K562 (cell line): ENCODE results near the gene SMG9.

Experiments used
- KLF1 ChIP-seq: fragments of 450-650 bp; IDR thresholded peaks from 2 replicates; pipeline ENCODE4 v1.6.1; 2016; ENCODE audit warnings: missing genetic modification characterization, missing compliant biosample characterization
- MIER1 ChIP-seq: fragments of 450-650 bp; IDR thresholded peaks from 2 replicates; pipeline ENCODE4 v1.6.1; 2016; ENCODE audit warnings: antibody characterized with exemption, mild to moderate bottlenecking, low read depth
- MTA3 ChIP-seq: fragments of 450-650 bp; formaldehyde crosslinking; IDR thresholded peaks from 2 replicates; pipeline ENCODE4 v1.6.1; 2017; ENCODE audit warnings: mild to moderate bottlenecking, borderline replicate concordance
- NR3C1 ChIP-seq: sonication (generic); formaldehyde crosslinking; IDR thresholded peaks from 2 replicates; pipeline ENCODE4 v1.8.1; 2022; ENCODE audit warnings: missing genetic modification reagents
- POLR2A ChIP-seq: fragments of 450-650 bp; conservative IDR thresholded peaks from 2 replicates; pipeline ENCODE4 v1.6.1; 2016
- POLR2AphosphoS5 ChIP-seq: IDR thresholded peaks from 2 replicates; pipeline ENCODE4 v1.6.1; 2011; ENCODE audit warnings: mild to moderate bottlenecking, low read depth, low read length, moderate library complexity; ENCODE audit not compliant: control insufficient read depth, insufficient read depth
- ZNF431 ChIP-seq: sonication (generic); formaldehyde crosslinking; IDR thresholded peaks from 2 replicates; pipeline ENCODE4 v1.8.0; 2022; ENCODE audit warnings: mild to moderate bottlenecking, missing genetic modification reagents
- ZNF76 ChIP-seq: fragments of 250-450 bp; sonication (Bioruptor Pico); IDR thresholded peaks from 2 replicates; pipeline ENCODE4 v1.4.0; 2020; ENCODE audit warnings: mild to moderate bottlenecking, moderate library complexity, borderline replicate concordance
- TF ChIP-seq, protein P1 (sequence below): fragments of 450-650 bp; IDR thresholded peaks from 2 replicates; pipeline ENCODE4 v1.6.1; 2017; ENCODE audit warnings: mild to moderate bottlenecking, moderate library complexity
- TF ChIP-seq, protein P2 (sequence below): sonication (generic); formaldehyde crosslinking; IDR thresholded peaks from 2 replicates; pipeline ENCODE4 v1.8.0; 2023; ENCODE audit warnings: mild to moderate bottlenecking, missing genetic modification reagents

DNA sequence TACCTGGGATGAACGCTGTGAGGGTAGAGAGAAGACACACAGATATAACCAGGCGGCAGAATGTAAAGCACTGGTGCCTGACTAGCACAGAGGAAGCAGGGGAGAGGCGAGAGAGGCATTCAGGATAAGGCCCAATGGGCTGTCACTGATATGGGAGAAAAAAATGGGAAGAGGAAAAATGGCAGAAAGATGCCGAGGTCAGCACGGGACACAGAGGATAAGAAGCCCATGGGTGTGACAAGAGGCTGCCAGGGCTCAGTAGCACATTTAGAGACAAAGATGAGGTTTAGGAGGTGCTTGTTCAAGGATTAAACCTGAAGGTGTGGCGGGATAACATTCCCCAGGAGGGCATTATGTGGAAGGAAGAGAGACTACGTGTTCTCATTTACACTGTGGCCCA lies 5.6 kb downstream of the SMG9 start:
- no peak for TF ChIP-seq KLF1 (tag)
- TF ChIP-seq MTA3: no peak
- TF ChIP-seq MIER1: no peak
- TF ChIP-seq, protein P1, sequence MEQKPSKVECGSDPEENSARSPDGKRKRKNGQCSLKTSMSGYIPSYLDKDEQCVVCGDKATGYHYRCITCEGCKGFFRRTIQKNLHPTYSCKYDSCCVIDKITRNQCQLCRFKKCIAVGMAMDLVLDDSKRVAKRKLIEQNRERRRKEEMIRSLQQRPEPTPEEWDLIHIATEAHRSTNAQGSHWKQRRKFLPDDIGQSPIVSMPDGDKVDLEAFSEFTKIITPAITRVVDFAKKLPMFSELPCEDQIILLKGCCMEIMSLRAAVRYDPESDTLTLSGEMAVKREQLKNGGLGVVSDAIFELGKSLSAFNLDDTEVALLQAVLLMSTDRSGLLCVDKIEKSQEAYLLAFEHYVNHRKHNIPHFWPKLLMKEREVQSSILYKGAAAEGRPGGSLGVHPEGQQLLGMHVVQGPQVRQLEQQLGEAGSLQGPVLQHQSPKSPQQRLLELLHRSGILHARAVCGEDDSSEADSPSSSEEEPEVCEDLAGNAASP: no peak
- TF ChIP-seq ZNF431 (CRISPR knock-in tag): no peak
- no peak for TF ChIP-seq NR3C1
- TF ChIP-seq, protein P2, sequence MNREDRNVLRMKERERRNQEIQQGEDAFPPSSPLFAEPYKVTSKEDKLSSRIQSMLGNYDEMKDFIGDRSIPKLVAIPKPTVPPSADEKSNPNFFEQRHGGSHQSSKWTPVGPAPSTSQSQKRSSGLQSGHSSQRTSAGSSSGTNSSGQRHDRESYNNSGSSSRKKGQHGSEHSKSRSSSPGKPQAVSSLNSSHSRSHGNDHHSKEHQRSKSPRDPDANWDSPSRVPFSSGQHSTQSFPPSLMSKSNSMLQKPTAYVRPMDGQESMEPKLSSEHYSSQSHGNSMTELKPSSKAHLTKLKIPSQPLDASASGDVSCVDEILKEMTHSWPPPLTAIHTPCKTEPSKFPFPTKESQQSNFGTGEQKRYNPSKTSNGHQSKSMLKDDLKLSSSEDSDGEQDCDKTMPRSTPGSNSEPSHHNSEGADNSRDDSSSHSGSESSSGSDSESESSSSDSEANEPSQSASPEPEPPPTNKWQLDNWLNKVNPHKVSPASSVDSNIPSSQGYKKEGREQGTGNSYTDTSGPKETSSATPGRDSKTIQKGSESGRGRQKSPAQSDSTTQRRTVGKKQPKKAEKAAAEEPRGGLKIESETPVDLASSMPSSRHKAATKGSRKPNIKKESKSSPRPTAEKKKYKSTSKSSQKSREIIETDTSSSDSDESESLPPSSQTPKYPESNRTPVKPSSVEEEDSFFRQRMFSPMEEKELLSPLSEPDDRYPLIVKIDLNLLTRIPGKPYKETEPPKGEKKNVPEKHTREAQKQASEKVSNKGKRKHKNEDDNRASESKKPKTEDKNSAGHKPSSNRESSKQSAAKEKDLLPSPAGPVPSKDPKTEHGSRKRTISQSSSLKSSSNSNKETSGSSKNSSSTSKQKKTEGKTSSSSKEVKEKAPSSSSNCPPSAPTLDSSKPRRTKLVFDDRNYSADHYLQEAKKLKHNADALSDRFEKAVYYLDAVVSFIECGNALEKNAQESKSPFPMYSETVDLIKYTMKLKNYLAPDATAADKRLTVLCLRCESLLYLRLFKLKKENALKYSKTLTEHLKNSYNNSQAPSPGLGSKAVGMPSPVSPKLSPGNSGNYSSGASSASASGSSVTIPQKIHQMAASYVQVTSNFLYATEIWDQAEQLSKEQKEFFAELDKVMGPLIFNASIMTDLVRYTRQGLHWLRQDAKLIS (CRISPR knock-in tag): no peak
- TF ChIP-seq POLR2AphosphoS5: no peak
- no peak for TF ChIP-seq POLR2A
- no peak for TF ChIP-seq ZNF76
